Activated T-cell treated with anti-CD3 and anti-CD28 coated beads, Interleukin-2, amount 50 U/mL, for 72 hours (primary cell): ENCODE data around the gene TK2. TPM values are rescaled to one million over a fixed set of nuclear protein-coding genes. Genes with fewer than 3 reads are reported as not detected.

Source experiments
- ATAC-seq, 2 donors: fragments of 150-1000 bp; cut with Tn5 transposase; replicated peaks in 1 of 2; 2 replicates each; pipeline ENCODE4 v1.10.0; 2021; ENCODE audit warnings: moderate library complexity in 2 of 2, mild to moderate bottlenecking in 1 of 2
- DNase-seq, 2 donors: peaks; one replicate each; pipeline ENCODE4 v3.0.0; 2021 to 2022; ENCODE audit warnings: mixed read lengths in 1 of 2
- H3K27ac Mint-ChIP-seq: one replicate; pipeline ENCODE4 v1.8.0; 2022; ENCODE audit warnings: mild to moderate bottlenecking, moderate library complexity, mixed read lengths
- H3K27me3 Mint-ChIP-seq: one replicate; pipeline ENCODE4 v1.8.0; 2022; ENCODE audit warnings: low read depth, mixed read lengths
- H3K36me3 Mint-ChIP-seq, 2 donors: one replicate each; pipeline ENCODE4 v1.8.0; 2022; ENCODE audit warnings: mixed read lengths in 2 of 2, mild to moderate bottlenecking in 1 of 2; ENCODE audit not compliant: insufficient read depth in 2 of 2
- H3K4me1 Mint-ChIP-seq: one replicate; pipeline ENCODE4 v1.8.0; 2022; ENCODE audit warnings: low read depth, mixed read lengths
- H3K4me3 Mint-ChIP-seq, 2 donors: one replicate each; pipeline ENCODE4 v1.8.0; 2022; ENCODE audit warnings: mild to moderate bottlenecking in 2 of 2, mixed read lengths in 2 of 2, moderate library complexity in 2 of 2
- H3K9me3 Mint-ChIP-seq, 2 donors: one replicate each; pipeline ENCODE4 v1.8.0; 2022; ENCODE audit warnings: mixed read lengths in 2 of 2
- total RNA-seq, 2 donors: library from RNA; stranded (reverse); gene quantifications; one replicate each; pipeline ENCODE4 v1.2.3, GENCODE V29; 2022

The TK2 gene
- total RNA-seq, 2 donors from 2014 or later: 16.4 to 16.6 TPM

- Mint-ChIP-seq H3K27ac (no peak overlapping the region), H3K4me1 (no peaks in the 10 kb centered on the region), H3K4me3 (no peak overlapping the region), H3K36me3 (no peaks in the 10 kb centered on the region), H3K27me3 (no peaks in the 10 kb centered on the region), H3K9me3 (peaks cover 0 to 3% of the 10 kb centered on the region in 2 donors)
- DNase-seq (no peak), ATAC-seq (no peak)
Observed at GRCh38 chr16:66495440-66495839, 54.5 kb downstream of the TK2 start.

DNA sequence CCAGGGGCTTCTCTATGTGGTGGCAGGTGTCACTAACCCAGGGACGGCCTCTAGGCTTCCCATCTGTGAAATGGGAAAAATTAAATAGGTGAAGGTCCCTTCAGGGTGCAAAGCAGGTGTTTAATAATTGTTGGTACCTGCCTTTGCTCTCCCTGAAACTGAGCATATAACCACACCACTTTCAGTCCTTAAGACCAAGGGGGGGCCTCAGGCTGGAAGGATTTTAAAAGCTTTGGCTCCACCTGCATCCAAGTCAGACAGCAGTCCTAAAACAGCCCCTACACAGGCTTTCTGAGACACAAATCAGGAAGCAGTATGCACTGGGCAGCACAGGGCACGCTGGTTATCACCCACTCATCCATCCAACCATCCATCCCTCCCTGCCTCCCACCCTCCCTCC lies 55.0 kb downstream of the TK2 start:
- no peak overlapping the region for H3K27ac Mint-ChIP-seq
- H3K4me3 Mint-ChIP-seq: no peak overlapping the region
- ATAC-seq: no peak
- no peaks in the 10 kb centered on the region for H3K36me3 Mint-ChIP-seq
- DNase-seq: no peak
- H3K9me3 Mint-ChIP-seq: peaks cover 0 to 3% of the 10 kb centered on the region in 2 donors
- no peaks in the 10 kb centered on the region for H3K4me1 Mint-ChIP-seq
- no peaks in the 10 kb centered on the region for H3K27me3 Mint-ChIP-seq

GRCh38 chr16:66493490-66494401 lies 56.2 kb downstream of the TK2 start:
- no peak overlapping the region for H3K27ac Mint-ChIP-seq
- H3K9me3 Mint-ChIP-seq: peaks cover 0 to 3% of the 10 kb centered on the region in 2 donors
- no peaks in the 10 kb centered on the region for H3K27me3 Mint-ChIP-seq
- no peaks in the 10 kb centered on the region for H3K4me1 Mint-ChIP-seq
- no peak overlapping the region for H3K4me3 Mint-ChIP-seq
- ATAC-seq: no peak
- DNase-seq: no peak
- H3K36me3 Mint-ChIP-seq: no peaks in the 10 kb centered on the region

GRCh38 chr16:66491716-66492064 lies 58.2 kb downstream of the TK2 start:
- H3K27ac Mint-ChIP-seq: no peak overlapping the region
- H3K36me3 Mint-ChIP-seq: no peaks in the 10 kb centered on the region
- no peaks in the 10 kb centered on the region for H3K27me3 Mint-ChIP-seq
- DNase-seq (no peak), ATAC-seq (no peak)
- H3K4me1 Mint-ChIP-seq: no peaks in the 10 kb centered on the region
- no peaks in the 10 kb centered on the region for H3K9me3 Mint-ChIP-seq
- no peak overlapping the region for H3K4me3 Mint-ChIP-seq

DNA sequence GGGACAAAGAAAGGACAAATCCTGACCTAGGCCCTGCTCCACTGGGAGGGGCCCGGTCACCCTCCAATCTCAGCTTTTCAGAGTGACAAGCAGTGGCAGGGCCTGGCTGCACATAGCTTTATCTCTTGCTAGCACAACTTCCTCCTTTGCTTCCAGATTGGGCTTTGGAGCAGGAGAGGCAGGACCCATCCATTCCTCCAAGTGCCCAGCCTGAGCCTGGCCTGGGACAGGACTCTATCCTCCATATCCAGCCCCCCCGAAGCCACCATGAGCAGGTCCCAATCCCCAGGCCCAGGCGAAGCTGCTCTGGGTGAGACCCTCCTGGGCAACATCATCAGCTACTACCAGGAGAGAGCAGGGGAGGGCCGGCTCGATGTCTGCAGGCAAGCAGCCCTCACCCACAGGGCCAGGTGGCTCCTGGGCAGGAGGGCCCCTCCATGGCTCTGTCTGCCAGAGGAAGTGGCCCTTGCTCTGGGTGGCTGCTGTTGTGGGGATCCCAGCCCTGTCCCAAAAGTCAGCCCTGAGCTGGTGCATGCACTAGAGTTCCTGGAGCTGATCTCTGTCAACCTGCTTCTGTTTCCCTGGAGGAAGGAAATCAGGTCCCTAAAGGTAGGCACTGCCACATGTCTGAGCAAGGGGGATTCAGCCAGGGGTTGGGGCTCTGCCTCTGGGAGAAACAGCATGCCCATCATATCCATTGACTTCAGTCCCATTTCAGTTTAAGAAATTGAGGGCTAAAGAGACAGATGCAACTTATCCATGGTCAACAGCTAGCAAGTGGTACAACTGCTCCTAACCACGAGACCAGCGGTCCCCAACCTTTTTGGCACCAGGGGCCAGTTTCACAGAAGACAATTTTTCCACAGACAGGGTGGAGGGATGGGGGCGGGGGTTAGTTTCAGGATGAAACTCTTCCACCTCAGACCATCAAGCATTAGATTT lies 58.9 kb downstream of the TK2 start:
- no peaks in the 10 kb centered on the region for H3K4me1 Mint-ChIP-seq
- no peak overlapping the region for H3K4me3 Mint-ChIP-seq
- H3K9me3 Mint-ChIP-seq: no peaks in the 10 kb centered on the region
- no peaks in the 10 kb centered on the region for H3K36me3 Mint-ChIP-seq
- no peak for DNase-seq
- H3K27me3 Mint-ChIP-seq: no peaks in the 10 kb centered on the region
- no peak for ATAC-seq
- H3K27ac Mint-ChIP-seq: no peak overlapping the region

- DNase-seq (no peak), ATAC-seq (no peak)
- H3K27me3 Mint-ChIP-seq: no peaks in the 10 kb centered on the region
- H3K9me3 Mint-ChIP-seq: no peaks in the 10 kb centered on the region
- H3K4me3 Mint-ChIP-seq: no peak overlapping the region
- H3K4me1 Mint-ChIP-seq: no peaks in the 10 kb centered on the region
- no peaks in the 10 kb centered on the region for H3K36me3 Mint-ChIP-seq
- H3K27ac Mint-ChIP-seq: no peak overlapping the region
Observed at GRCh38 chr16:66489818-66490217, 60.1 kb downstream of the TK2 start.

- ATAC-seq: no peak
- Mint-ChIP-seq H3K36me3 (no peaks in the 10 kb centered on the region), H3K9me3 (no peaks in the 10 kb centered on the region), H3K4me3 (no peak overlapping the region), H3K4me1 (peaks cover under 1% of the 10 kb centered on the region), H3K27me3 (no peaks in the 10 kb centered on the region), H3K27ac (no peak overlapping the region)
- DNase-seq: no peak
Observed at GRCh38 chr16:66489385-66489784, 60.5 kb downstream of the TK2 start.

GRCh38 chr16:66488505-66488904 lies 61.4 kb downstream of the TK2 start:
- Mint-ChIP-seq H3K4me1 (peaks cover 9% of the 10 kb centered on the region), H3K27me3 (no peaks in the 10 kb centered on the region), H3K36me3 (no peaks in the 10 kb centered on the region), H3K9me3 (no peaks in the 10 kb centered on the region), H3K4me3 (no peak overlapping the region), H3K27ac (no peak overlapping the region)
- DNase-seq (no peak), ATAC-seq (no peak)

- no peak overlapping the region for H3K4me3 Mint-ChIP-seq
- DNase-seq (no peak), ATAC-seq (no peak)
- no peaks in the 10 kb centered on the region for H3K36me3 Mint-ChIP-seq
- no peak overlapping the region for H3K27ac Mint-ChIP-seq
- H3K9me3 Mint-ChIP-seq: no peaks in the 10 kb centered on the region
- H3K27me3 Mint-ChIP-seq: no peaks in the 10 kb centered on the region
- peaks cover 17% of the 10 kb centered on the region for H3K4me1 Mint-ChIP-seq
Observed at GRCh38 chr16:66487580-66488275, 62.2 kb downstream of the TK2 start.

- DNase-seq (no peak), ATAC-seq (peak; percentile 14 to 40)
- Mint-ChIP-seq H3K4me3 (no peak overlapping the region), H3K36me3 (no peaks in the 10 kb centered on the region), H3K27ac (no peak overlapping the region), H3K27me3 (no peaks in the 10 kb centered on the region), H3K4me1 (peaks cover 18% of the 10 kb centered on the region), H3K9me3 (no peaks in the 10 kb centered on the region)
Observed at GRCh38 chr16:66486773-66487579, 62.9 kb downstream of the TK2 start.

DNA sequence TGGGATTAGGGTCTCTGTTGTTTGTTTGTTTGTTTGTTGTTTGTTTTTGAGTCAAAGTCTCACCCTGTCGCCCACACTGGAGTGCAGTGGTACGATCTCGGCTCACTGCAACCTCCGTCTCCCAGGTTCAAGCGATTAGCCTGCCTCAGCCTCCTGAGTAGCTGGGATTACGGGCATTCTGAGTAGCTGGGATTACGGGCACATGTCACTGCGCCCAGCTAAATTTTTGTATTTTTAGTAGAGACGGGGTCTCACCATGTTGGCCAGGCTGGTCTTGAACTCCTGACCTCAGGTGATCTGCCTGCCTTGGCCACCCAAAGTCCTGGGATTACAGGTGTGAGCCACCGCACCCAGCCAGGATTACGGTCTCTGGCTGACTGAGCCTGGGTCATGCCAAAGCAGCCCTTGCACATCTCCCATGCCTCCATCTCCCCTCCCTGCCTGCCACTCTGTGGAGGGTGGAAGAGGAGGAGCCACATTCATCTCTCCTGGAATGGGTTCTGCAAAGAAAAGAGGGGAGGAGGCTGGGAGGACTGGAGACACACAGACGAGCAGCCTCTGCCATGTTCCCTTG lies 63.6 kb downstream of the TK2 start:
- DNase-seq (no peak), ATAC-seq (no peak)
- no peak overlapping the region for H3K4me3 Mint-ChIP-seq
- H3K27me3 Mint-ChIP-seq: no peaks in the 10 kb centered on the region
- no peak overlapping the region for H3K27ac Mint-ChIP-seq
- H3K36me3 Mint-ChIP-seq: no peaks in the 10 kb centered on the region
- H3K4me1 Mint-ChIP-seq: peaks cover 18% of the 10 kb centered on the region
- H3K9me3 Mint-ChIP-seq: no peaks in the 10 kb centered on the region

- Mint-ChIP-seq H3K4me1 (peaks cover 18% of the 10 kb centered on the region), H3K36me3 (no peaks in the 10 kb centered on the region), H3K4me3 (no peak overlapping the region), H3K9me3 (no peaks in the 10 kb centered on the region), H3K27ac (no peak overlapping the region), H3K27me3 (no peaks in the 10 kb centered on the region)
- DNase-seq (no peak), ATAC-seq (no peak)
Observed at GRCh38 chr16:66485376-66485775, 64.5 kb downstream of the TK2 start.
